ENCODE data around the gene IGFL2. TPM values are rescaled to one million over a fixed set of nuclear protein-coding genes. Genes with fewer than 3 reads are reported as not detected.

The IGFL2 gene
- total and polyA plus RNA-seq, 8 donors = 0.45 TPM; not detected in 7

- Histone ChIP-seq H3K27ac (no peak overlapping the region), H3K27me3 (peaks cover 0 to 18% (median 6%) of the 10 kb centered on the region in 3 donors), H3K9me3 (no peaks in the 10 kb centered on the region), H3K4me3 (no peak overlapping the region), H3K36me3 (no peaks in the 10 kb centered on the region), H3K4me1 (no peaks in the 10 kb centered on the region)
- TF ChIP-seq POLR2AphosphoS5 (IDR thresholded peaks at IDR 0.05) = no peak
- TF ChIP-seq CTCF (IDR thresholded peaks at IDR 0.05) = no peak
- no peak for TF ChIP-seq POLR2A (IDR thresholded peaks at IDR 0.05)
- TF ChIP-seq EP300 (IDR thresholded peaks at IDR 0.05) = no peak
- no peak for DNase-seq
- 75 to 80% (median 78%) methylated on average over 16 of the region's 16 CpGs for WGBS, 5 donors
- intact Hi-C loops (cut with DNase I; ENCODE audit: low total_unique reads) = no loop called here
Measured at GRCh38 chr19:46201454-46202310, 53.6 kb downstream of the IGFL2 start.

GRCh38 chr19:46202426-46202825 is 54.4 kb downstream of the IGFL2 start:
- no peak for DNase-seq
- peaks cover 0 to 10% (median 0%) of the 10 kb centered on the region in 3 donors for H3K27me3 ChIP-seq
- no peaks in the 10 kb centered on the region for H3K36me3 ChIP-seq
- H3K9me3 ChIP-seq = no peaks in the 10 kb centered on the region
- intact Hi-C loops (cut with DNase I; ENCODE audit: low total_unique reads) = no loop called here
- WGBS, 5 donors = 62 to 70% (median 67%) methylated on average over 4 of the region's 4 CpGs
- H3K27ac ChIP-seq = no peak overlapping the region
- no peak overlapping the region for H3K4me3 ChIP-seq
- no peak for TF ChIP-seq POLR2AphosphoS5 (IDR thresholded peaks at IDR 0.05)
- TF ChIP-seq EP300 (IDR thresholded peaks at IDR 0.05) = no peak
- TF ChIP-seq POLR2A (IDR thresholded peaks at IDR 0.05) = no peak
- TF ChIP-seq CTCF (IDR thresholded peaks at IDR 0.05) = no peak
- no peaks in the 10 kb centered on the region for H3K4me1 ChIP-seq

DNA sequence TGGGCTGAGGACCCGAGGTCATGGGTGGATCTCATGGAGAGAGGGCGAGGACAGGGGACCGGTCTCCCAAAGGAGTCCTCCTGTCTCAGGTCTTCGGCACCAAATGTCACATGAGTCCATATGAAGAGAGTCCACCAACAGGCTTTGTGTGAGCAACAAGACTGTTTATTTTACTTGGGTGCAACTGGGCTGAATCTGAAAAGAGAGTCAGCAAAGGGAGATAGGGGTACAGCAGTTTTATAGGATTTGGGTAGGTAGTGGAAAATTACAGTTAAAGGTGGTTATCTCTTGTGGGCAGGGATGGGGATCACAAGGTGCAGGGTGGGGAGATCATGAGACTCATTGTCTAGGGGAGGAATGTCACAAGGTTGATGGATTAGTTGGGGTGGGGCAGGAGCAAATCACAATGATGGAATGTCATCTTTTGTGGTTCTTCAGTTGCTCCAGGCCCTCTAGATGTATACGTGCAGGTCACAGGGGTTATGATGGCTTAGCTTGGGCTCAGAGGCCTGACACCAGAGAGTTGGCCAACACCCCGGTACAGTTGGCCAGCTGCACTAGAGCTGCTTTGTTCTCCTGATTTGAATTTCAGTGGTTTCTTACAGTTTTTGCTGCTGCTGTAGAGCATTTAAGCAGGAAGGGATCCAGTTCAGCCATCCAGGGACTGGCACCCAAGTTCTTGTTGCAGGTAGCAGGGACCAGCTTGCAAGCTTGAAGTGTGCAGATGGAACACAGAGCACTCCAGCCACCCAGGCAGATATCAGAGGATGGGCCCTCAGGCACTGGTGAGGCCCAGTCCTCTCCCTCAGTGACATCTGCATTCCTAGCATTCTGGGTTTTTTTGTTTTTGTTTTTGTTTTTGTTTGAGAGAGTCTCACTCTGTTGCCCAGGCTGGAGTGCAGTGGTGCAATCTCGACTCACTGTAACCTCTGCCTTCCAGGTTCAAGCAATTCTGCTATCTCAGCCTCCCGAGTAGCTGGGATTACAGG is 55.1 kb downstream of the IGFL2 start:
- H3K27ac ChIP-seq = no peak overlapping the region
- H3K4me1 ChIP-seq = no peaks in the 10 kb centered on the region
- H3K4me3 ChIP-seq = no peak overlapping the region
- H3K27me3 ChIP-seq = peaks cover 0 to 10% (median 0%) of the 10 kb centered on the region in 3 donors
- TF ChIP-seq POLR2A (IDR thresholded peaks at IDR 0.05) (no peak), EP300 (IDR thresholded peaks at IDR 0.05) (no peak), CTCF (IDR thresholded peaks at IDR 0.05) (no peak), POLR2AphosphoS5 (IDR thresholded peaks at IDR 0.05) (no peak)
- WGBS, 5 donors = 83 to 93% (median 84%) methylated on average over 7 to 8 of the region's 8 CpGs
- DNase-seq = no peak
- no peaks in the 10 kb centered on the region for H3K36me3 ChIP-seq
- H3K9me3 ChIP-seq = no peaks in the 10 kb centered on the region
- intact Hi-C loops (cut with DNase I; ENCODE audit: low total_unique reads) = no loop called here

GRCh38 chr19:46204008-46204407 is 56.0 kb downstream of the IGFL2 start:
- no peak for DNase-seq
- TF ChIP-seq POLR2A (IDR thresholded peaks at IDR 0.05) = no peak
- no peak for TF ChIP-seq CTCF (IDR thresholded peaks at IDR 0.05)
- TF ChIP-seq EP300 (IDR thresholded peaks at IDR 0.05) = no peak
- TF ChIP-seq POLR2AphosphoS5 (IDR thresholded peaks at IDR 0.05) = no peak
- 77 to 87% (median 83%) methylated on average over 3 to 5 of the region's 5 CpGs for WGBS, 5 donors
- H3K27ac ChIP-seq = no peak overlapping the region
- no peaks in the 10 kb centered on the region for H3K36me3 ChIP-seq
- H3K27me3 ChIP-seq = peaks cover 0 to 14% (median 0%) of the 10 kb centered on the region in 3 donors
- no peaks in the 10 kb centered on the region for H3K9me3 ChIP-seq
- H3K4me3 ChIP-seq = no peak overlapping the region
- no peaks in the 10 kb centered on the region for H3K4me1 ChIP-seq
- intact Hi-C loops (cut with DNase I; ENCODE audit: low total_unique reads) = no loop called here
